HL-60 (cell line): Measurements from ENCODE around the gene MAMSTR.

Experiments
- POLR2AphosphoS5 ChIP-seq: IDR thresholded peaks from 2 replicates; pipeline ENCODE4 v1.6.1; 2012; ENCODE audit warnings: low read depth
- TF ChIP-seq, protein P1 (sequence below): IDR thresholded peaks from one replicate; pipeline ENCODE4 v1.5.1; 2011; ENCODE audit warnings: low read length, control low read depth, inconsistent platforms; ENCODE audit not compliant: insufficient read depth
- TF ChIP-seq, protein P2 (sequence below): IDR thresholded peaks from 2 replicates; pipeline ENCODE4 v1.6.1; 2012; ENCODE audit warnings: low read depth; ENCODE audit not compliant: insufficient replicate concordance

GRCh38 chr19:48755084-48755641, 35.6 kb upstream of the MAMSTR start, which contains the start of gene FGF21:
- TF ChIP-seq, protein P1, sequence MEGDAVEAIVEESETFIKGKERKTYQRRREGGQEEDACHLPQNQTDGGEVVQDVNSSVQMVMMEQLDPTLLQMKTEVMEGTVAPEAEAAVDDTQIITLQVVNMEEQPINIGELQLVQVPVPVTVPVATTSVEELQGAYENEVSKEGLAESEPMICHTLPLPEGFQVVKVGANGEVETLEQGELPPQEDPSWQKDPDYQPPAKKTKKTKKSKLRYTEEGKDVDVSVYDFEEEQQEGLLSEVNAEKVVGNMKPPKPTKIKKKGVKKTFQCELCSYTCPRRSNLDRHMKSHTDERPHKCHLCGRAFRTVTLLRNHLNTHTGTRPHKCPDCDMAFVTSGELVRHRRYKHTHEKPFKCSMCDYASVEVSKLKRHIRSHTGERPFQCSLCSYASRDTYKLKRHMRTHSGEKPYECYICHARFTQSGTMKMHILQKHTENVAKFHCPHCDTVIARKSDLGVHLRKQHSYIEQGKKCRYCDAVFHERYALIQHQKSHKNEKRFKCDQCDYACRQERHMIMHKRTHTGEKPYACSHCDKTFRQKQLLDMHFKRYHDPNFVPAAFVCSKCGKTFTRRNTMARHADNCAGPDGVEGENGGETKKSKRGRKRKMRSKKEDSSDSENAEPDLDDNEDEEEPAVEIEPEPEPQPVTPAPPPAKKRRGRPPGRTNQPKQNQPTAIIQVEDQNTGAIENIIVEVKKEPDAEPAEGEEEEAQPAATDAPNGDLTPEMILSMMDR: no peak
- TF ChIP-seq, protein P2, sequence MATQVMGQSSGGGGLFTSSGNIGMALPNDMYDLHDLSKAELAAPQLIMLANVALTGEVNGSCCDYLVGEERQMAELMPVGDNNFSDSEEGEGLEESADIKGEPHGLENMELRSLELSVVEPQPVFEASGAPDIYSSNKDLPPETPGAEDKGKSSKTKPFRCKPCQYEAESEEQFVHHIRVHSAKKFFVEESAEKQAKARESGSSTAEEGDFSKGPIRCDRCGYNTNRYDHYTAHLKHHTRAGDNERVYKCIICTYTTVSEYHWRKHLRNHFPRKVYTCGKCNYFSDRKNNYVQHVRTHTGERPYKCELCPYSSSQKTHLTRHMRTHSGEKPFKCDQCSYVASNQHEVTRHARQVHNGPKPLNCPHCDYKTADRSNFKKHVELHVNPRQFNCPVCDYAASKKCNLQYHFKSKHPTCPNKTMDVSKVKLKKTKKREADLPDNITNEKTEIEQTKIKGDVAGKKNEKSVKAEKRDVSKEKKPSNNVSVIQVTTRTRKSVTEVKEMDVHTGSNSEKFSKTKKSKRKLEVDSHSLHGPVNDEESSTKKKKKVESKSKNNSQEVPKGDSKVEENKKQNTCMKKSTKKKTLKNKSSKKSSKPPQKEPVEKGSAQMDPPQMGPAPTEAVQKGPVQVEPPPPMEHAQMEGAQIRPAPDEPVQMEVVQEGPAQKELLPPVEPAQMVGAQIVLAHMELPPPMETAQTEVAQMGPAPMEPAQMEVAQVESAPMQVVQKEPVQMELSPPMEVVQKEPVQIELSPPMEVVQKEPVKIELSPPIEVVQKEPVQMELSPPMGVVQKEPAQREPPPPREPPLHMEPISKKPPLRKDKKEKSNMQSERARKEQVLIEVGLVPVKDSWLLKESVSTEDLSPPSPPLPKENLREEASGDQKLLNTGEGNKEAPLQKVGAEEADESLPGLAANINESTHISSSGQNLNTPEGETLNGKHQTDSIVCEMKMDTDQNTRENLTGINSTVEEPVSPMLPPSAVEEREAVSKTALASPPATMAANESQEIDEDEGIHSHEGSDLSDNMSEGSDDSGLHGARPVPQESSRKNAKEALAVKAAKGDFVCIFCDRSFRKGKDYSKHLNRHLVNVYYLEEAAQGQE: no peak
- TF ChIP-seq POLR2AphosphoS5: no peak
